Liver (tissue), 9 donors: ENCODE results near the gene AFTPH. TPM values are rescaled to one million over a fixed set of nuclear protein-coding genes. Genes with fewer than 3 reads are reported as not detected.

Source experiments
- DNase-seq: peaks from one replicate; pipeline ENCODE4 v3.0.0-alpha.2; 2017; ENCODE audit warnings: low spot score
- H3K27ac ChIP-seq, 2 donors: one replicate each; pipeline ENCODE4 v1.7.0; 2013; ENCODE audit warnings: inconsistent platforms in 2 of 2, low read length in 2 of 2, control low read depth in 1 of 2, low read depth in 1 of 2, mild to moderate bottlenecking in 1 of 2
- H3K27me3 ChIP-seq, 4 donors: one replicate each; pipeline versions ENCODE4 v1.6.1 to v1.7.0; 2013; ENCODE audit warnings: low read length in 3 of 4, inconsistent platforms in 1 of 4, mild to moderate bottlenecking in 1 of 4, moderate library complexity in 1 of 4; ENCODE audit not compliant: control insufficient read depth in 4 of 4, insufficient read depth in 4 of 4
- H3K36me3 ChIP-seq, 4 donors: one replicate each; pipeline versions ENCODE4 v1.6.1 to v1.7.0; 2013; ENCODE audit warnings: low read length in 3 of 4, mild to moderate bottlenecking in 3 of 4, low read depth in 1 of 4, moderate library complexity in 1 of 4; ENCODE audit not compliant: control insufficient read depth in 4 of 4, insufficient read depth in 3 of 4
- H3K4me1 ChIP-seq, 4 donors: one replicate each; pipeline versions ENCODE4 v1.6.1 to v1.7.0; 2013; ENCODE audit warnings: low read length in 3 of 4, mild to moderate bottlenecking in 3 of 4, moderate library complexity in 1 of 4; ENCODE audit not compliant: control insufficient read depth in 4 of 4, insufficient read depth in 4 of 4
- H3K4me3 ChIP-seq, 3 donors: one replicate each; pipeline versions ENCODE4 v1.6.1 to v1.7.0; 2013; ENCODE audit warnings: low read length in 3 of 3, control low read depth in 1 of 3, low read depth in 1 of 3, mild to moderate bottlenecking in 1 of 3
- H3K9ac ChIP-seq, 2 donors: one replicate each; pipeline ENCODE4 v1.7.0; 2013; ENCODE audit warnings: low read length in 2 of 2, mild to moderate bottlenecking in 2 of 2, moderate library complexity in 2 of 2, control low read depth in 1 of 2, low read depth in 1 of 2
- H3K9me3 ChIP-seq, 4 donors: one replicate each; pipeline versions ENCODE4 v1.6.1 to v1.7.0; 2013; ENCODE audit warnings: low read length in 3 of 4; ENCODE audit not compliant: control insufficient read depth in 4 of 4
- EGR1 ChIP-seq, 2 donors: IDR thresholded peaks; 2 replicates each; pipeline ENCODE4 v1.6.1; 2016 to 2018; ENCODE audit warnings: antibody characterized with exemption in 2 of 2, low read depth in 2 of 2
- FOXA1 ChIP-seq: IDR thresholded peaks from 2 replicates; pipeline ENCODE4 v1.6.1; 2016; ENCODE audit warnings: antibody characterized with exemption
- FOXA2 ChIP-seq: IDR thresholded peaks from 2 replicates; pipeline ENCODE4 v1.6.1; 2016; ENCODE audit warnings: antibody characterized with exemption
- GABPA ChIP-seq, 2 donors: IDR thresholded peaks in 1 of 2; conservative IDR thresholded peaks in 1 of 2; 2 replicates each; pipeline ENCODE4 v1.6.1; 2016; ENCODE audit warnings: antibody characterized with exemption in 2 of 2, mild to moderate bottlenecking in 1 of 2, moderate library complexity in 1 of 2
- HNF4A ChIP-seq, 2 donors: conservative IDR thresholded peaks; 2 replicates each; pipeline ENCODE4 v1.6.1; 2016; ENCODE audit warnings: antibody characterized with exemption in 2 of 2, mild to moderate bottlenecking in 2 of 2
- HNF4G ChIP-seq: IDR thresholded peaks from 2 replicates; pipeline ENCODE4 v1.6.1; 2016; ENCODE audit warnings: antibody characterized with exemption
- JUND ChIP-seq, 2 donors: IDR thresholded peaks; 2 replicates each; pipeline ENCODE4 v1.6.1; 2016; ENCODE audit warnings: antibody characterized with exemption in 2 of 2
- NR2F2 ChIP-seq: IDR thresholded peaks from 2 replicates; pipeline ENCODE4 v1.6.1; 2016; ENCODE audit warnings: antibody characterized with exemption
- RAD21 ChIP-seq, 2 donors: IDR thresholded peaks; 2 replicates each; pipeline ENCODE4 v1.6.1; 2016; ENCODE audit warnings: antibody characterized with exemption in 2 of 2, mild to moderate bottlenecking in 2 of 2
- RXRA ChIP-seq, 2 donors: IDR thresholded peaks; 2 replicates each; pipeline ENCODE4 v1.6.1; 2017 to 2018; ENCODE audit warnings: antibody characterized with exemption in 2 of 2, mild to moderate bottlenecking in 1 of 2
- SP1 ChIP-seq: IDR thresholded peaks from 2 replicates; pipeline ENCODE4 v1.6.1; 2018; ENCODE audit warnings: antibody characterized with exemption, mild to moderate bottlenecking
- TAF1 ChIP-seq: conservative IDR thresholded peaks from 2 replicates; pipeline ENCODE4 v1.6.1; 2016; ENCODE audit warnings: antibody characterized with exemption, mild to moderate bottlenecking
- YY1 ChIP-seq: IDR thresholded peaks from 2 replicates; pipeline ENCODE4 v1.6.1; 2016; ENCODE audit warnings: antibody characterized with exemption, mild to moderate bottlenecking
- WGBS: extraction: QIAGEN DNeasy Blood & Tissue Kit; methylation state at CpG from one replicate; pipeline ENCODE4 v1.1.7; 2013; 5-methylcytosine and 5-hydroxymethylcytosine counted together
- polyA plus RNA-seq, 2 donors: library from polyadenylated mRNA; stranded (reverse) in 1 of 2; unstranded in 1 of 2; fragments of 200-250 nt in 1 of 2; fragments of >200 nt in 1 of 2; fragmentation: Nextera tagmentation in 1 of 2; extraction: Ambion mirVana in 1 of 2; gene quantifications; one replicate each; pipeline versions ENCODE4 v1.2.1 to v1.2.3, GENCODE V29; 2013 to 2015
- total RNA-seq, 2 donors: library from RNA; depleted of rRNA; stranded (reverse); fragments of >200 nt; gene quantifications; one replicate each; pipeline ENCODE4 v1.2.3, GENCODE V29; 2014
- TF ChIP-seq, protein P1 (sequence below): IDR thresholded peaks from 2 replicates; pipeline ENCODE4 v1.6.1; 2016; ENCODE audit warnings: antibody characterized with exemption
- TF ChIP-seq, protein P2 (sequence below): fragments of 150-350 bp; IDR thresholded peaks from 2 replicates; pipeline ENCODE4 v1.5.1; 2017; ENCODE audit warnings: improper control_type of control experiment, low read depth, low read length; ENCODE audit not compliant: missing input control
- TF ChIP-seq, protein P3 (sequence below): IDR thresholded peaks from 2 replicates; pipeline ENCODE4 v1.6.1; 2016; ENCODE audit warnings: antibody characterized with exemption, mild to moderate bottlenecking
- TF ChIP-seq, protein P4 (sequence below): IDR thresholded peaks from 2 replicates; pipeline ENCODE4 v1.6.1; 2016; ENCODE audit warnings: antibody characterized with exemption
- TF ChIP-seq, protein P5 (sequence below): IDR thresholded peaks from 2 replicates; pipeline ENCODE4 v1.6.1; 2016; ENCODE audit warnings: antibody characterized with exemption
- donor health status: healthy.
- donor health status: healthy.
- donor health status: healthy.
- donor health status: healthy.
- donor health status: healthy.

AFTPH gene
- total and polyA plus RNA-seq, 4 donors: 10.5 to 27.9 (median 20.6) TPM

DNA sequence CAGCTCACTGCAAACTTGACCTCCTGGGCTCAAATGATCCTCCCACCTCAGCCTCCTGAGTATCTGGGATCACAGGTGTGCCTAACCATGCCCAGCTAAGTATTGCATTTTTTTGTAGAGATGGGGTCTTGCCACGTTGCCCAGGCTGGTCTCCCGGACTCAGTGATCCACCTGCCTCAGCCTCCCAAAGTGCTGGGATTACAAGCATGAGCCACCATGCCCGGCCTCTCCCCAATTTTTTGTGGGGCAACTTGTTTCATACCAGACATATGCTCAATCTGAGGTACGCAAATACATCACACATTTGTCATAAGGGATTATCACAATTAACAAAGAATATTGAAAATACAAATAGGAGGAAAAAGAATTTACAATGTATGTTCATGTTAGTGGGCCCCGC is 42.5 kb upstream of the AFTPH start:
- H3K4me1 ChIP-seq: no peaks in the 10 kb centered on the region
- no peaks in the 10 kb centered on the region for H3K9me3 ChIP-seq
- TF ChIP-seq, protein P1, sequence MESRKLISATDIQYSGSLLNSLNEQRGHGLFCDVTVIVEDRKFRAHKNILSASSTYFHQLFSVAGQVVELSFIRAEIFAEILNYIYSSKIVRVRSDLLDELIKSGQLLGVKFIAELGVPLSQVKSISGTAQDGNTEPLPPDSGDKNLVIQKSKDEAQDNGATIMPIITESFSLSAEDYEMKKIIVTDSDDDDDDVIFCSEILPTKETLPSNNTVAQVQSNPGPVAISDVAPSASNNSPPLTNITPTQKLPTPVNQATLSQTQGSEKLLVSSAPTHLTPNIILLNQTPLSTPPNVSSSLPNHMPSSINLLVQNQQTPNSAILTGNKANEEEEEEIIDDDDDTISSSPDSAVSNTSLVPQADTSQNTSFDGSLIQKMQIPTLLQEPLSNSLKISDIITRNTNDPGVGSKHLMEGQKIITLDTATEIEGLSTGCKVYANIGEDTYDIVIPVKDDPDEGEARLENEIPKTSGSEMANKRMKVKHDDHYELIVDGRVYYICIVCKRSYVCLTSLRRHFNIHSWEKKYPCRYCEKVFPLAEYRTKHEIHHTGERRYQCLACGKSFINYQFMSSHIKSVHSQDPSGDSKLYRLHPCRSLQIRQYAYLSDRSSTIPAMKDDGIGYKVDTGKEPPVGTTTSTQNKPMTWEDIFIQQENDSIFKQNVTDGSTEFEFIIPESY: no peak
- TF ChIP-seq, protein P2, sequence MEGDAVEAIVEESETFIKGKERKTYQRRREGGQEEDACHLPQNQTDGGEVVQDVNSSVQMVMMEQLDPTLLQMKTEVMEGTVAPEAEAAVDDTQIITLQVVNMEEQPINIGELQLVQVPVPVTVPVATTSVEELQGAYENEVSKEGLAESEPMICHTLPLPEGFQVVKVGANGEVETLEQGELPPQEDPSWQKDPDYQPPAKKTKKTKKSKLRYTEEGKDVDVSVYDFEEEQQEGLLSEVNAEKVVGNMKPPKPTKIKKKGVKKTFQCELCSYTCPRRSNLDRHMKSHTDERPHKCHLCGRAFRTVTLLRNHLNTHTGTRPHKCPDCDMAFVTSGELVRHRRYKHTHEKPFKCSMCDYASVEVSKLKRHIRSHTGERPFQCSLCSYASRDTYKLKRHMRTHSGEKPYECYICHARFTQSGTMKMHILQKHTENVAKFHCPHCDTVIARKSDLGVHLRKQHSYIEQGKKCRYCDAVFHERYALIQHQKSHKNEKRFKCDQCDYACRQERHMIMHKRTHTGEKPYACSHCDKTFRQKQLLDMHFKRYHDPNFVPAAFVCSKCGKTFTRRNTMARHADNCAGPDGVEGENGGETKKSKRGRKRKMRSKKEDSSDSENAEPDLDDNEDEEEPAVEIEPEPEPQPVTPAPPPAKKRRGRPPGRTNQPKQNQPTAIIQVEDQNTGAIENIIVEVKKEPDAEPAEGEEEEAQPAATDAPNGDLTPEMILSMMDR: no peak
- TF ChIP-seq, protein P3, sequence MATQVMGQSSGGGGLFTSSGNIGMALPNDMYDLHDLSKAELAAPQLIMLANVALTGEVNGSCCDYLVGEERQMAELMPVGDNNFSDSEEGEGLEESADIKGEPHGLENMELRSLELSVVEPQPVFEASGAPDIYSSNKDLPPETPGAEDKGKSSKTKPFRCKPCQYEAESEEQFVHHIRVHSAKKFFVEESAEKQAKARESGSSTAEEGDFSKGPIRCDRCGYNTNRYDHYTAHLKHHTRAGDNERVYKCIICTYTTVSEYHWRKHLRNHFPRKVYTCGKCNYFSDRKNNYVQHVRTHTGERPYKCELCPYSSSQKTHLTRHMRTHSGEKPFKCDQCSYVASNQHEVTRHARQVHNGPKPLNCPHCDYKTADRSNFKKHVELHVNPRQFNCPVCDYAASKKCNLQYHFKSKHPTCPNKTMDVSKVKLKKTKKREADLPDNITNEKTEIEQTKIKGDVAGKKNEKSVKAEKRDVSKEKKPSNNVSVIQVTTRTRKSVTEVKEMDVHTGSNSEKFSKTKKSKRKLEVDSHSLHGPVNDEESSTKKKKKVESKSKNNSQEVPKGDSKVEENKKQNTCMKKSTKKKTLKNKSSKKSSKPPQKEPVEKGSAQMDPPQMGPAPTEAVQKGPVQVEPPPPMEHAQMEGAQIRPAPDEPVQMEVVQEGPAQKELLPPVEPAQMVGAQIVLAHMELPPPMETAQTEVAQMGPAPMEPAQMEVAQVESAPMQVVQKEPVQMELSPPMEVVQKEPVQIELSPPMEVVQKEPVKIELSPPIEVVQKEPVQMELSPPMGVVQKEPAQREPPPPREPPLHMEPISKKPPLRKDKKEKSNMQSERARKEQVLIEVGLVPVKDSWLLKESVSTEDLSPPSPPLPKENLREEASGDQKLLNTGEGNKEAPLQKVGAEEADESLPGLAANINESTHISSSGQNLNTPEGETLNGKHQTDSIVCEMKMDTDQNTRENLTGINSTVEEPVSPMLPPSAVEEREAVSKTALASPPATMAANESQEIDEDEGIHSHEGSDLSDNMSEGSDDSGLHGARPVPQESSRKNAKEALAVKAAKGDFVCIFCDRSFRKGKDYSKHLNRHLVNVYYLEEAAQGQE: no peak
- TF ChIP-seq JUND (IDR thresholded peaks at IDR 0.05): no peak
- TF ChIP-seq NR2F2: no peak
- TF ChIP-seq SP1: no peak
- TF ChIP-seq EGR1 (IDR thresholded peaks at IDR 0.05; ENCODE audit: low read depth in 2 of 2): no peak
- no peak for TF ChIP-seq GABPA (IDR thresholded peaks at IDR 0.05 in 1 of 2, conservative IDR thresholded peaks at IDR 0.05 in 1 of 2)
- no peak for TF ChIP-seq HNF4A (conservative IDR thresholded peaks at IDR 0.05)
- no peak for TF ChIP-seq YY1
- no peak for TF ChIP-seq FOXA1
- TF ChIP-seq FOXA2: no peak
- no peak for TF ChIP-seq HNF4G
- TF ChIP-seq, protein P4, sequence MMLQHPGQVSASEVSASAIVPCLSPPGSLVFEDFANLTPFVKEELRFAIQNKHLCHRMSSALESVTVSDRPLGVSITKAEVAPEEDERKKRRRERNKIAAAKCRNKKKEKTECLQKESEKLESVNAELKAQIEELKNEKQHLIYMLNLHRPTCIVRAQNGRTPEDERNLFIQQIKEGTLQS: no peak
- TF ChIP-seq RXRA (IDR thresholded peaks at IDR 0.05): no peak
- no peak for TF ChIP-seq RAD21 (IDR thresholded peaks at IDR 0.05)
- TF ChIP-seq, protein P5, sequence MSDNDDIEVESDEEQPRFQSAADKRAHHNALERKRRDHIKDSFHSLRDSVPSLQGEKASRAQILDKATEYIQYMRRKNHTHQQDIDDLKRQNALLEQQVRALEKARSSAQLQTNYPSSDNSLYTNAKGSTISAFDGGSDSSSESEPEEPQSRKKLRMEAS: no peak
- TF ChIP-seq TAF1: no peak
- 92% methylated on average over 5 of the region's 5 CpGs for WGBS
- H3K4me3 ChIP-seq: no peak overlapping the region
- no peak for DNase-seq
- H3K36me3 ChIP-seq: no peaks in the 10 kb centered on the region
- no peak overlapping the region for H3K9ac ChIP-seq
- no peak overlapping the region for H3K27ac ChIP-seq
- H3K27me3 ChIP-seq: no peaks in the 10 kb centered on the region
